Measurements from ENCODE around the gene ABHD8. TPM values are rescaled to one million over a fixed set of nuclear protein-coding genes. Genes with fewer than 3 reads are reported as not detected.
A peak's percentile ranks its signal among the peaks of the same experiment; 100 is the strongest.

Gene ABHD8
- total RNA-seq, 1 donor, result 13.8 TPM

GRCh38 chr19:17263712-17264640, 39.2 kb downstream of the ABHD8 start:
- no peak overlapping the region for H3K4me3 ChIP-seq (ENCODE audit: low read depth, low read length)
- TF ChIP-seq, protein P1, sequence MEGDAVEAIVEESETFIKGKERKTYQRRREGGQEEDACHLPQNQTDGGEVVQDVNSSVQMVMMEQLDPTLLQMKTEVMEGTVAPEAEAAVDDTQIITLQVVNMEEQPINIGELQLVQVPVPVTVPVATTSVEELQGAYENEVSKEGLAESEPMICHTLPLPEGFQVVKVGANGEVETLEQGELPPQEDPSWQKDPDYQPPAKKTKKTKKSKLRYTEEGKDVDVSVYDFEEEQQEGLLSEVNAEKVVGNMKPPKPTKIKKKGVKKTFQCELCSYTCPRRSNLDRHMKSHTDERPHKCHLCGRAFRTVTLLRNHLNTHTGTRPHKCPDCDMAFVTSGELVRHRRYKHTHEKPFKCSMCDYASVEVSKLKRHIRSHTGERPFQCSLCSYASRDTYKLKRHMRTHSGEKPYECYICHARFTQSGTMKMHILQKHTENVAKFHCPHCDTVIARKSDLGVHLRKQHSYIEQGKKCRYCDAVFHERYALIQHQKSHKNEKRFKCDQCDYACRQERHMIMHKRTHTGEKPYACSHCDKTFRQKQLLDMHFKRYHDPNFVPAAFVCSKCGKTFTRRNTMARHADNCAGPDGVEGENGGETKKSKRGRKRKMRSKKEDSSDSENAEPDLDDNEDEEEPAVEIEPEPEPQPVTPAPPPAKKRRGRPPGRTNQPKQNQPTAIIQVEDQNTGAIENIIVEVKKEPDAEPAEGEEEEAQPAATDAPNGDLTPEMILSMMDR (IDR thresholded peaks at IDR 0.05; ENCODE audit: insufficient read depth, low read depth, low read length), result no peak
- no peak for DNase-seq (ENCODE audit: low read depth)

DNA sequence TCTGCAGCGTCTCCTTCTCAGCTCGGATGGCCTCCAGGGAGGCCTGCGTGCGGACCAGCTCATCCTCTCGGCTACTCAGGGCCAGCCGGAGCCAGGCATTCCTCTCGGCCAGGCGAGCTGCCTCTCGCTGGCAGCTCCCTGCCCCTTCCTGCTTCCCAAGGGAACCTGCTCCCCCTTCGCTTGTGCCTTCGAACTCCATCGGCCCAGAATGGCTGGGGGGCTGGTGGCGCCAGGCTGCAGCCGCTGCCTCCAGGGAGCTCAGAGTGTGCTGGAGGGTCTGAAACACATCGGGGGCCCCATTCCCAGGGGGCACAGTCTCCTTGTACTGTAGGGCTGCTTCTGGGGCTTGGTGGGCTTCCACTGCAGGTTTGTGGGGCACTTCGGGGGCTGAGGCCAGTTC, 40.7 kb downstream of the ABHD8 start:
- no peak for DNase-seq (ENCODE audit: low read depth)
- no peak overlapping the region for H3K4me3 ChIP-seq (ENCODE audit: low read depth, low read length)
- TF ChIP-seq, protein P1 (IDR thresholded peaks at IDR 0.05; ENCODE audit: insufficient read depth, low read depth, low read length), result no peak

- peak; percentile 82 for DNase-seq (ENCODE audit: low read depth)
- H3K4me3 ChIP-seq (ENCODE audit: low read depth, low read length), result no peak overlapping the region
- TF ChIP-seq, protein P1 (IDR thresholded peaks at IDR 0.05; ENCODE audit: insufficient read depth, low read depth, low read length), result peak; percentile 87
Measured at GRCh38 chr19:17260842-17261325, 42.3 kb downstream of the ABHD8 start.

- TF ChIP-seq, protein P1 (IDR thresholded peaks at IDR 0.05; ENCODE audit: insufficient read depth, low read depth, low read length), result no peak
- no peak overlapping the region for H3K4me3 ChIP-seq (ENCODE audit: low read depth, low read length)
- DNase-seq (ENCODE audit: low read depth), result no peak
Measured at GRCh38 chr19:17259934-17260333, 43.3 kb downstream of the ABHD8 start.

DNA sequence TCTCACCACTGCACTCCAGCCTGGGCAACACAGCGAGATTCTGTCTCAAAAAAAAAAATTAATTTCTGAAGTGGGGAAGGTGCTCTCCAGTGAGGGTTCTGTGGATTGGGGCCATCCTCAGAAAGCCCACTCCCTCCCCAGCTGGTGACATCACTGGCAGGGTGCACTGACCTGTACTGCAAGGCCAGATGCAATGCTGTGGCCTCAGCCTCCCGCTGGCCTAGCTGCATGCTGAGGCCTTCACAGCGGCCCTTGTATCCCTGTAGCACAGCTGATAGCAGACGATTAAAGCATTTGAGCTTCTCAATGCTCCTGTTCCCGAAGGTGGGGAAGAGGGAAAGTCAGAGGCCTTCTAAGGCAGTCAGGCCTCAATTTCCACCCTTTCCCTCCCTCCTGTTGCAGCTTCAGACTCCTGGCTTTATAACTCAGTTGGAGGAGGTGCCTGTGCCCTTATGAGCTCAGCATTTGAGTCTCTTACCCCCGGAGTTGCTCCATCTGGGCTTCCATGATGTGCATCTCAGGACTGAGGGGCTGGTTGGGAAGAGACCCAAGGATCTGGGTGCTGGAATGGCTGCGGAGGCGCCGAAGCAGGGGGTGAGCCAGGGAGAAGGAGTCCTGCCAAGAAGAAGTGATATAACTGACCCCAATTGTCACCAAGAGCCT, 44.0 kb downstream of the ABHD8 start:
- no peak for DNase-seq (ENCODE audit: low read depth)
- H3K4me3 ChIP-seq (ENCODE audit: low read depth, low read length), result no peak overlapping the region
- TF ChIP-seq, protein P1 (IDR thresholded peaks at IDR 0.05; ENCODE audit: insufficient read depth, low read depth, low read length), result no peak

DNA sequence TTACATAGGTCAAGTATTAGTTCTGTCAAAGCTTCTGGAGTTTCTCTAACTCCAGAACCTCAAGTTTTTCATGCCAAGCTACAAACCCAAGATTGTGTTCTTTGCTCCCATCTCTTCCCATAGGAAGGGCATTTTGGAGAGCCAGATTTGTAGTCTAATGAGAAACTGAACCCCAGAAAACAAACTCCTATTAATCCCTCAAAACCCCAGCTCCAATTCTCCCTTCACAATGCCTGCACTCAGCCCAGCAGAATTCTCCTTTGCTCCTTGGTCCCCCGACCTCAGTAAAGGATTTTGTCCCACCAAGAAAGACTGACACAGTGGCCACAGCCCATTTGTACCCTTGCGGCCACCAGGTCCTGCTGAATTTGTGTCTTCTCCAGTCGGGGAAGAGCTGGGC, 47.1 kb downstream of the ABHD8 start:
- H3K4me3 ChIP-seq (ENCODE audit: low read depth, low read length), result no peak overlapping the region
- DNase-seq (ENCODE audit: low read depth), result no peak
- TF ChIP-seq, protein P1 (IDR thresholded peaks at IDR 0.05; ENCODE audit: insufficient read depth, low read depth, low read length), result no peak

Data from fibroblast of villous mesenchyme (primary cell).